Sigmoid colon (tissue), 7 donors: ENCODE measurements around the gene SLC22A4. TPM values are rescaled to one million over a fixed set of nuclear protein-coding genes. Genes with fewer than 3 reads are reported as not detected.

Experiments used
- DNase-seq: peaks from one replicate; pipeline ENCODE4 v3.0.0-alpha.2; 2019
- H3K27ac ChIP-seq, 4 donors: fragments of 200-600 bp; sonication (generic); one replicate each; pipeline ENCODE4 v1.5.1; 2016 to 2019; ENCODE audit warnings: mild to moderate bottlenecking in 1 of 4
- H3K27me3 ChIP-seq, 3 donors: fragments of 200-600 bp; sonication (generic); one replicate each; pipeline ENCODE4 v1.5.1; 2019; ENCODE audit warnings: mild to moderate bottlenecking in 1 of 3
- H3K36me3 ChIP-seq, 4 donors: fragments of 200-600 bp; sonication (generic); one replicate each; pipeline ENCODE4 v1.5.1; 2016 to 2019
- H3K4me1 ChIP-seq, 4 donors: fragments of 200-600 bp; sonication (generic); one replicate each; pipeline ENCODE4 v1.5.1; 2017 to 2019
- H3K4me3 ChIP-seq, 4 donors: fragments of 200-600 bp; sonication (generic); one replicate each; pipeline ENCODE4 v1.5.1; 2017 to 2019; ENCODE audit warnings: mild to moderate bottlenecking in 2 of 4, moderate library complexity in 1 of 4
- H3K9me3 ChIP-seq, 4 donors: fragments of 200-600 bp in 3 of 4; sonication (generic) in 3 of 4; one replicate each; pipeline versions ENCODE4 v1.5.1 to v1.6.1; 2013 to 2019
- EP300 ChIP-seq, 4 donors: sonication (generic); formaldehyde crosslinking; IDR thresholded peaks; one replicate each; pipeline ENCODE4 v1.6.1; 2017; ENCODE audit warnings: antibody characterized with exemption in 4 of 4
- POLR2A ChIP-seq, 2 donors: fragments of 450-650 bp; IDR thresholded peaks; one replicate each; pipeline ENCODE4 v1.6.1; 2016; ENCODE audit warnings: antibody characterized with exemption in 2 of 2, mild to moderate bottlenecking in 2 of 2, moderate library complexity in 2 of 2
- POLR2AphosphoS5 ChIP-seq, 4 donors: sonication (generic); formaldehyde crosslinking; IDR thresholded peaks; one replicate each; pipeline ENCODE4 v1.6.1; 2017; ENCODE audit warnings: antibody characterized with exemption in 4 of 4
- WGBS, 2 donors: extraction: QIAGEN DNeasy Blood & Tissue Kit; methylation state at CpG; one replicate each; pipeline ENCODE4 v1.1.7; 2013; 5-methylcytosine and 5-hydroxymethylcytosine counted together
- intact Hi-C: fragments of 100-400 bp; cut with DNase I; formaldehyde crosslinking; loops from one replicate; pipeline ENCODE4 v1.15.1; 2023
- polyA plus RNA-seq, 3 donors: library from polyadenylated mRNA; stranded (reverse); fragments of 200-250 nt; gene quantifications; one replicate each; pipeline ENCODE4 v1.2.3, GENCODE V29; 2013
- total RNA-seq, 4 donors: library from RNA; depleted of rRNA; stranded (reverse); fragments of >200 nt; gene quantifications; one replicate each; pipeline ENCODE4 v1.1.0, GENCODE V29; 2016
- TF ChIP-seq, protein P1 (sequence below), 4 experiments: fragments of 450-650 bp in 3 of 4; fragments of 200-600 bp in 1 of 4; IDR thresholded peaks; one replicate each; pipeline ENCODE4 v1.5.1; 2016 to 2019; ENCODE audit warnings: antibody characterized with exemption in 4 of 4, mild to moderate bottlenecking in 3 of 4, moderate library complexity in 2 of 4
- donor health status: healthy with polysubstance abuse.
- donor health status: Bipolar disorder and iron deficiency.
- donor health status: healthy.

The SLC22A4 gene
- total RNA-seq (1 to 10 TPM in 2 of 4 donors, under 1 TPM in 2; 0.49 to 3.4 (median 0.95) TPM), polyA plus RNA-seq (1 to 10 TPM in 1 of 3 donors, under 1 TPM in 2; 0.58 to 1.2 (median 0.69) TPM)

DNA sequence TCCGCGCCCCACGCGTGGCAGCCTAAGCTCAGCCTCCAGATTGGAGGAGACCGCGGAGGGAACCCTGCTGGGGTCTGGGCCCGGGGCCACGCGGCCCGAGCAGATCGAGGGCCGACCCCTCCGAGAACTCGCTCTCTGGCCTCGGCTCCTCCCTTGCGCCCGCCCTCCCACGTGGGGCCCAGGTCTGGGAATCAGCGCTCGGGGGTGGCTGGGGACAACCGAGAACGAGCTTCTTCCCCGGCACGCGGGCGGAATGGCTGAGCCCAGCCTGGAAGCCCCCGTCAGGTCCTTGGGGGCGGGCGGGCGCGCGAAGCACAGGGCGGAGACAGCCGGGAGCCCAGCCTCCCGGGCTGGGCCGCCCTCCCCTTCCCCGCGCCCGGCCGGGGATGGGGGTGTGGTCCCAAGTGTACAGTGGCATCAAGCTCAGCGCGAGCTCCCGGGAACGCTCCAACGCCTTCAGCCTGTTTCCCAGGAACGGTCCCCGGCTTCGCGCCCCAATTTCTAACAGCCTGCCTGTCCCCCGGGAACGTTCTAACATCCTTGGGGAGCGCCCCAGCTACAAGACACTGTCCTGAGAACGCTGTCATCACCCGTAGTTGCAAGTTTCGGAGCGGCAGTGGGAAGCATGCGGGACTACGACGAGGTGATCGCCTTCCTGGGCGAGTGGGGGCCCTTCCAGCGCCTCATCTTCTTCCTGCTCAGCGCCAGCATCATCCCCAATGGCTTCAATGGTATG is at the start of gene SLC22A4:
TSS of gene SLC22A4 (plus strand) at position 403 of the 736 bp plus-strand sequence. CDS start at position 626, 223 bp downstream.
- Histone ChIP-seq H3K27me3 (no peaks in the 10 kb centered on the region), H3K4me3 (peak within 1 kb of the TSS; percentile 31 to 61 (median 58)), H3K4me1 (peaks cover 0 to 27% (median 22%) of the 10 kb centered on the region in 4 donors), H3K27ac (peak within 1 kb of the TSS; percentile 92 to 100 (median 98)), H3K36me3 (no peaks in the 10 kb centered on the region), H3K9me3 (no peaks in the 10 kb centered on the region)
- intact Hi-C loops: loop anchor here (1.0 to 10.0 kb wide), 4 partner anchors 35 to 201 kb away; partner anchors contain the start of genes IRF1, P4HA2 and SLC22A5
- DNase-seq: peak; percentile 98
- TF ChIP-seq POLR2AphosphoS5 (IDR thresholded peaks at IDR 0.05): peak; percentile 88 to 95 (median 92)
- TF ChIP-seq, protein P1, sequence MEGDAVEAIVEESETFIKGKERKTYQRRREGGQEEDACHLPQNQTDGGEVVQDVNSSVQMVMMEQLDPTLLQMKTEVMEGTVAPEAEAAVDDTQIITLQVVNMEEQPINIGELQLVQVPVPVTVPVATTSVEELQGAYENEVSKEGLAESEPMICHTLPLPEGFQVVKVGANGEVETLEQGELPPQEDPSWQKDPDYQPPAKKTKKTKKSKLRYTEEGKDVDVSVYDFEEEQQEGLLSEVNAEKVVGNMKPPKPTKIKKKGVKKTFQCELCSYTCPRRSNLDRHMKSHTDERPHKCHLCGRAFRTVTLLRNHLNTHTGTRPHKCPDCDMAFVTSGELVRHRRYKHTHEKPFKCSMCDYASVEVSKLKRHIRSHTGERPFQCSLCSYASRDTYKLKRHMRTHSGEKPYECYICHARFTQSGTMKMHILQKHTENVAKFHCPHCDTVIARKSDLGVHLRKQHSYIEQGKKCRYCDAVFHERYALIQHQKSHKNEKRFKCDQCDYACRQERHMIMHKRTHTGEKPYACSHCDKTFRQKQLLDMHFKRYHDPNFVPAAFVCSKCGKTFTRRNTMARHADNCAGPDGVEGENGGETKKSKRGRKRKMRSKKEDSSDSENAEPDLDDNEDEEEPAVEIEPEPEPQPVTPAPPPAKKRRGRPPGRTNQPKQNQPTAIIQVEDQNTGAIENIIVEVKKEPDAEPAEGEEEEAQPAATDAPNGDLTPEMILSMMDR (IDR thresholded peaks at IDR 0.05): no peak
- TF ChIP-seq POLR2A (IDR thresholded peaks at IDR 0.05): peak; percentile 77 to 83
- peak in 2 of 4 donors; percentile 48 to 91 for TF ChIP-seq EP300 (IDR thresholded peaks at IDR 0.05)
- WGBS, 2 donors: 0 to 1% methylated on average over 63 of the region's 63 CpGs

DNA sequence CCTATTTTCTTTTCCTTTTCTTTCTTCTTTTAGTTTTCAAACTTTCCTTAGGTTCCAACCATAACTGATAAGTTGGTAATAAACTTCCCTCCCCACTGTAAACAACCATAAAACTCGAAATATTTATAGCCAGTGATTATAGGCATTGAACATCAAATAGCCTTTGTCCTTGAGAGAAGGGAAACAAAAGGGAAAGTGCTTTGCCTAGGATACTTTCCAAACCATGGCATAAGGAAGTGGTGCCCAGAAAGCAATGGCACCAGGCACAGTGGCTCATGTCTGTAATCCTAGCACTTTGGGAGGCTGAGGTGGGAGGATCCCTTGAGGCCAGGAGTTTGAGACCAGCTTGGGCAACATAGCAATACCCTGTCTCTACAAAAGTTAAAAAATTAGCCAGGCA is 48.6 kb upstream of the SLC22A4 start:
- Histone ChIP-seq H3K4me3 (no peak overlapping the region), H3K9me3 (peaks cover 0 to 2% (median under 1%) of the 10 kb centered on the region in 4 donors), H3K4me1 (no peaks in the 10 kb centered on the region), H3K36me3 (no peaks in the 10 kb centered on the region), H3K27ac (no peak overlapping the region), H3K27me3 (no peaks in the 10 kb centered on the region)
- TF ChIP-seq, protein P1 (IDR thresholded peaks at IDR 0.05): no peak
- TF ChIP-seq EP300 (IDR thresholded peaks at IDR 0.05): no peak
- no peak for TF ChIP-seq POLR2AphosphoS5 (IDR thresholded peaks at IDR 0.05)
- TF ChIP-seq POLR2A (IDR thresholded peaks at IDR 0.05): no peak
- DNase-seq: no peak
- intact Hi-C loops: no loop called here
- 11 to 51% methylated on average over 1 of the region's 1 CpG for WGBS, 2 donors

DNA sequence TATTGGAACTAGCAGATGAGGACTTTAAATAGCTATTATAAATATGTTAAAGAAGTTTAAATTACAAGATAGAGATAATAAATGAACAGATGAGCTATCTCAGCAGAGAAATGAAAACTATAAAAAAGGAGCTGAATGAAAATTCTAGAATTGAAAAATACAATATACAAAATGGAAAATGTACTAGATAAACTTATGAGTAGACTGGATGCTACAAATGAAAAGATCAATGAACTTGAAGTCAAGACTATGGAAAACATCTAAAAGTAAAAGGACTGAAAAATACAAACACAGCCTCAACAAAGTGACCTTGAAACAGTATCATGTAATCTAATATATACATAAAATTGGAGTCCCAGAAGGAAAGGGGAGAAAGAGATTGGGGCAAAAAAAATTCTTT is 47.4 kb upstream of the SLC22A4 start:
- Histone ChIP-seq H3K36me3 (no peaks in the 10 kb centered on the region), H3K27ac (no peak overlapping the region), H3K9me3 (peaks cover 0 to 2% (median 0%) of the 10 kb centered on the region in 4 donors), H3K4me1 (no peaks in the 10 kb centered on the region), H3K27me3 (no peaks in the 10 kb centered on the region), H3K4me3 (no peak overlapping the region)
- TF ChIP-seq POLR2AphosphoS5 (IDR thresholded peaks at IDR 0.05) (no peak), POLR2A (IDR thresholded peaks at IDR 0.05) (no peak), EP300 (IDR thresholded peaks at IDR 0.05) (no peak)
- TF ChIP-seq, protein P1 (IDR thresholded peaks at IDR 0.05): no peak
- intact Hi-C loops: no loop called here
- no peak for DNase-seq

DNA sequence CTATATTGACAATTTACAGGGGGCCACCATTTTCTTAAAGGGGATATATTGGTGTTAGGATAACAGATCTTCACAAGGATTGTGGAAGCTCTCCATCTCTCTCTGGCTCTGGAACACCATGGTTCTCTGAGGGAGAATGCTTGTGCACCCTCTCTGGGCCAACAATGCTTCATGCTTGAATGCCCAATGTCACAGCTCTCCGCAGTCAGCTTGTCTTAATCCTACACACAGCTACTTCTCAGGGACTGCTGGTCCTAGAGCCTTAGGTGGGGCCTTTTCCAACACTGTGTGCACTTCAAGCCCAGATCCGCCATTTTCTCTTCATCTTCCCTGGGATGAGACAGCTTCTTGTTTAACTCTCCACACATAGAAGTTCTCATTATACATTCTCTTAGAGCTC is 43.6 kb upstream of the SLC22A4 start:
- peaks cover 0 to 14% (median 11%) of the 10 kb centered on the region in 4 donors for H3K4me1 ChIP-seq
- whole genome bisulfite sequencing, 2 donors: 95 to 96% methylated on average over 2 of the region's 2 CpGs
- intact Hi-C loops: no loop called here
- DNase-seq: peak; percentile 12
- TF ChIP-seq, protein P1 (IDR thresholded peaks at IDR 0.05): no peak
- TF ChIP-seq POLR2A (IDR thresholded peaks at IDR 0.05) (no peak), POLR2AphosphoS5 (IDR thresholded peaks at IDR 0.05) (no peak), EP300 (IDR thresholded peaks at IDR 0.05) (no peak)
- no peaks in the 10 kb centered on the region for H3K9me3 ChIP-seq
- H3K27ac ChIP-seq: no peak overlapping the region
- no peaks in the 10 kb centered on the region for H3K36me3 ChIP-seq
- no peak overlapping the region for H3K4me3 ChIP-seq
- H3K27me3 ChIP-seq: no peaks in the 10 kb centered on the region
